Stimulated activated CD8-positive, alpha-beta memory T cell treated with anti-CD3 and anti-CD28 coated beads, Interleukin-2, amount 100 ng/mL, for 1 hour (primary cell): ENCODE results near the gene GALNT11.
A peak's percentile ranks its signal among the peaks of the same experiment; 100 is the strongest.
"Not testable (repeated sequence)": the region's sequence is repeated elsewhere in the genome, so short reads cannot be mapped to it uniquely, and the experiment has no call there.

Experiments used
- DNase-seq, 2 donors: peaks; one replicate each; pipeline ENCODE4 v3.0.0-alpha.2; 2020; ENCODE audit warnings: low read depth in 2 of 2

Gene GALNT11

DNA sequence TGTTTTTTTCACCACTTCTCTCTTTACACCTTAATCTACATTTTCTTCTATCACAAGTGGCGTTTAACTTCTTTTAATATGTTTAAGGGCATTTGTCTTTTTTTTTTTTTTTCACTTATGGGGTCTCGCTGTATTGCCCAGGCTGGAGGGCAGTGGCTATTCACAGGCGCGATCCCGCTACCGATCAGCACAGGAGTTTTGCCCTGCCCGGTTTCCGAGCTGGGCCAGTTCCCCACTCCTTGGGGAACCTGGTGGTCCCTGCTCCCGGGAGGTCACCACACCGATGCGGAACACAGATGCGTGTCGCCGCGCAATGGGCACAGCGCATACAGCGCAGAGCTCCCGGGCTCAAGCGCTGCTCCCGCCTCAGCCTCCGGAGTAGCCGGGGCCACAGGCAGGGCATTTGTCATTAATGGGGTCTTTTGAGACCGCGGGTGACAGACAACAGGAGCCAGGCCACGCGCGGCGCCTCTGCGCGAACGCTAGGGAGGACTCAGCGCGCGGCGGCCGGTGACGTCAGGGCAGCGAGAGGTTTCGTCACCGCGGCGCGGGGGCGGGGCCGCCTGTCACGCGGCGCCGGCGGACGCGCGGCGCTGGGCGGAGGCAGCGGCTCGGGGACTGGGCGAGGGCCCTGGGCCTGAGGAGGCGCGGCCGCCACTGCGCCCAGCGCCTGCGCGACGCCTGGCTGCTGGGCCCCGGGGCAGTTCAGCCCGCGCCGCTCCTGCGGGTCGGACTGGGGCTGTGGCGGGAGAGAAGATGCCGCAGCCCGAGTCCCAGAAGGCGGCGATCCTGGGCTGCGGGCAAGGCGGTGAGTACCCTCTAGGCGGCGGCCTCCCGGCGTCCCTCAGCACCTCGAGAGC, at the start of gene GALNT11:
TSS of gene GALNT11 (plus strand) at position 598 of the 860 bp plus-strand sequence. CDS start 68,554 bp downstream, outside the sequence.
- peak; percentile 72 to 75 for DNase-seq

DNA sequence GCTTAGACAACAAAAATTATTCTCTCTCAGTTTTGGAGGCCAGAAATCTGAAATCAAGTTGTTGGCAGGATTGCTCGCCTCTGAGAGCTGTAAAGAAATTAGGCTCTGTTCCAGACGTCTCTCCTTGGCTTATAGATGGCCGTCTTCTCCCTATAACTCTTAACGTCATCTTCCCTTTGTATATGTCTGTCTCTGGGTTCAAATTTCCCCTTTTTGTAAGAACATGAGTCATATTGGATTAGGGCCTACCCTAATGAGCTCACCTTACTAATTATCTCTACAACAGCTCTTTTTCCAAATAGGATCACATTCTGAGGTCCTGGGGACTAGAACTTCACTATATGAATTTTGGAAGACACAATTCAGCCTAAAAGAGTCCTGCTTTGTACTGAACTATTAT, 46.9 kb upstream of the GALNT11 start:
- DNase-seq = no peak

DNA sequence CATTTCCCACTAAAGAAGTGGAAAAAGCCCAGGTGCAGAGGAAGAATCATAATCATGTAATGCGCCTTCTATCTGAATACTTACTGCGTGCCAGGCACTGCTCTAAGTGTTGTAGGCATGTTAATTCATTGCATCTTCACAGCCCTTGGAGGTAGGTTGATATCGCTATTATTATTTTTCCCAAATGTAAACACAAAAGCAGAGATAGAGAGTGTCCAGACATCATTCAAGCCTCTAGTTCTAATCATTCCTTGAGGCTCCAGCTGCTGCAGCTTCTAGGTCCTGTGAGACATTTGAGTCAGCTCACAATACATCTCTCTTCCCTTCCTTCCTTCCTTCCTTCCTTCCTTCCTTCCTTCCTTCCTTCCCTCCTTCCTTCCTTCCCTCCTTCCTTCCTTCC, 44.3 kb upstream of the GALNT11 start:
- no peak for DNase-seq

DNA sequence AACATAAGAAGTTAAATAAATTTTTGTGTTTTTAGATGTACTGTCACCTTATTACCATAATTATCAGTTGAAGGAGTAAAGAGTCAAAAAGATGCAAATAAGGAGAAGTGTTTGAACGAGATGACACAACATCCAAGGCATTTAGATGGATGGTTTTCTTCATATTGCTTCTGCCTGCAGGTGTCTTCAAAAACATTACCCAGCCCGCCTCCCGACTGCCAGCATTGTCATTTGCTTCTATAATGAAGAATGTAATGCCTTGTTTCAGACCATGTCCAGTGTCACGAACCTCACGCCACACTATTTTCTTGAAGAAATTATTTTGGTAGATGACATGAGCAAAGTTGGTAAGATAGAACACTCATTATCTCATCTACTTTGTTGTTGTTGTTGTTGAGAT, 42.7 kb upstream of the GALNT11 start:
- no peak for DNase-seq

DNA sequence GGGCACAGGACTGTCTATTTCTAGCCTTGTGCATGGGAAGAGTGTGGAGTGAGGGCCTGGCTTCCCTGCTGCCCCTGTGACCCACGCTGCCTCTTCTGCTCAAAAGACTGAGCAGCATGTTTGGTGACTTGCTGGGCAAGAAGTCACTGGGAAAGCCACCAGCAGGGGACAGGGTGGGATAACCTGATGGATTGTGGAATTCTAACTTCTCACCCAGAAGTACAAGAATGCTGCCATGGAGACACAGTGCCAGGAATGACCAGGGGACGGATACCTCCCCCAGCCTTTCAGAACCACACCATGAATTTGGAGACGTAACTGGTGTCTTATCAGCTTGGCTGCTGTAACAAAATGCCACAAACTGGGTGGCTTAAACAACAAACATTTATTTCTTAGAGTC, 40.9 kb upstream of the GALNT11 start:
- DNase-seq = no peak

DNA sequence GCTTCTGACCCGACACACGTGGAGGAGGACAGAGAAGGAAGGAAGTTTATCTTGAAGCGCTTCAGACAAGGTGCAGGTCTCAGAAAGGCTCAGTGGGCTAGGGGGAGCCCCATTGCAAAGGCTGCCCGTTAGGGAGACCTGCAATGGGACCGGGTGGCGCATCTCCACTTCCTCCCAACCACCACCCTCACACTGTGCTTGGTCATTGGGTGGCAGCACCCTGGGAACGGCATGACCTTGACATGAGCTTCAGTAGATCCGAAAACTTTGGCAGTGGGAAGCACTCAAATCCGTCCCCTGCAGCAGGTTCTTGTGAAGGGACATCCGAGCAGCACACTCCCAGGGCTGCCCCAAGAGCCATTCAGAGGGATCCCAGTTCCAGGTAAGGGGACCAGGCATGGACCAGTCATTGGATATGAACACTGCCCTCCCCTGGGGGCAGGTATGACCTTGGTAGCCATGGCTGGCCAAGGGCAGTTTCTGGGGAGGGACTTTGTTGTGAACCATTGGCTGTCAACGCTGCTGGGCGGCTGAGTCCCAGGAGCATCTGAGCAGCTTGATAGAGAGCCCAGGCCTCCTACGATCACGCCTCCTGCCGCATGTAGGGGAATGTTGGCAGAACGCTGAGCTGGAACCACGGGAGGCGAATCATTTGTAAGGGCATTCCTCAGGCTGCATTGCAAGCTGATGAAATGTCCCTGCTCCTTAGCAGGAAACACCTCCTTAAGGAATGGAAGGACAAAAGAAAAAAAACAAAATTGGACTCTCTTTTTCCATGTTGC, 37.5 kb upstream of the GALNT11 start:
- no peak for DNase-seq

DNA sequence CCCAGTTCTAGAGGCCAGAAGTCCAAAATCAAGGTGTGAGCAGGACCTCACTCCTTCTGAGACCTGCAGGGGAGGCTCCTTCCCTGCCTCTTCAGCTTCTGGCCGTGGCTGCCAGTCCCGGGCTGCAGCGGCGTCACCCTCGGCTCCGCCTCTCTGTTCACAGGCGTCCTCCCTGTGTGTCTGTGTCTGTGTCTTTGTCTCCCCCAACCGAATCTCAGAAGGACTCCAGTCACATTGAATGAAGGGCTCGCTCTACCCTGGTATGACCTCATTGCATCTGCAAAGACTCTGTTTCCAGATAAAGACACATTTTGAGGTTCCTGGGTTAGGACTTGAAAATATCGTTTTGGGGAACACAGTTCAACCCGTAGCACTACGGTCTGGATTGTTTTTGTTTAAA, 33.1 kb upstream of the GALNT11 start:
- peak in 1 of 2 donors; percentile 14 for DNase-seq

DNA sequence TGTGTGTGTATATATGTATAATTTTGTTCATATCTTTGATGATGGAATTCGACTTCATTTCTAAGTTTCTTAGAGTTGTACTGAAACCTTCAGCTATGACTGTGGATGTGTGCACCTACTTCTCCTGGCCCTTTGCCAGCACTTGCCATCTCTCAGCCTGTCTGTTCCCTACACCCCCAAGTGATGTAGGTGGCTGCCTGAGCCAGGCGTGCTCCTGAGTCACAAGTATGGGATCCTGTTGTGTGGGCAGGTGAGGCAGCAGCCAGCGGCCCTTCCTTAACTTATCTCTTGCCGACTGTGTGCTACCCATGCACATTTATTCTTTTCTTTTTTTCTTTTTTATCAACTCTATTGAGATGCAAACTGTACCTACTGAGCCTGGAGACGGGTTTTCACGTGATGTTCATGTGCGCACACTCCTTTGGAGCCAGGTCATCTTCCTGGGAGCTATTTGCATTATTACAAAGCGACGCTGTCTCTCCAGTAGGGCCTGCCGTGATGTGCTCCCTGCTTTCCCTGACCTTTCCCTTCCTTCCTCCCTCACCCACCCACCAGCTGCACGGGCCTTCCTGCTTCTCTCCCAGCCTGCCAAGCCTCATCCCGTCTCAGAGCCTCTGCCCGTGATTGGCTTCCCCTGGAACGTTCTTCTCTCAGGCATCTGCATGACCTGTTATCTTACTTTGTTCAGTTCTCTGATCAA, 31.3 kb upstream of the GALNT11 start:
- no peak for DNase-seq

DNA sequence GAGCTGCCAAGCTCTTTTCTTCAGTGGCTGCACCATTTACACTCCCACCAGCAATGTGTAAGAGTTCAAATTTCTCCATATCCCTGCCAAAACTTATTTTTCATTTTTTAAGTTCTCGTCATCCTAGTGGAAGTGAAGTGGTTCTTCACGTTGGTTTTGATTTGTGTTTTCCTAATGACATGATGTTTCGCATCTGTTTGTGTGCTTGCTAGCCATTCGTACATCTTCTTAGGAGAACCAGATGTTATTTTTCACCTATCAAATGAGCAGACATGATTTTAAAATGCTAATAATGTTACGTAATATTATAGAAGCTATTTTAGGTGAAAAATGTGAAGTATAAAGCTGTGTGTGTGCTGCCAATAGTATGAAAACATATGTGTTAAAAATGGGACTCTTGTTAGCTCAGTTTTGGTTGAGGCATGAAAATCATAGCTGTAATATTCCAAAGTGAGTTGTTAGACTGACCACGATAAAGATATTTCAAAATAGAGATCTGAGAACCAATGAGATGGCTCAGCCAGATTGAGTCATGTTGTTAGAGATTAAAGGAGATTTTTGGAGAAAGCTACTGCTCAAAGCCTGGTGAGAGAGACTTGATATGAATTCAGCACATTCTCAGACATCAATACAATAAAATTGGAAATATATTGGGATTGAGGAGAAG, 25.9 kb upstream of the GALNT11 start:
- DNase-seq = no peak

DNA sequence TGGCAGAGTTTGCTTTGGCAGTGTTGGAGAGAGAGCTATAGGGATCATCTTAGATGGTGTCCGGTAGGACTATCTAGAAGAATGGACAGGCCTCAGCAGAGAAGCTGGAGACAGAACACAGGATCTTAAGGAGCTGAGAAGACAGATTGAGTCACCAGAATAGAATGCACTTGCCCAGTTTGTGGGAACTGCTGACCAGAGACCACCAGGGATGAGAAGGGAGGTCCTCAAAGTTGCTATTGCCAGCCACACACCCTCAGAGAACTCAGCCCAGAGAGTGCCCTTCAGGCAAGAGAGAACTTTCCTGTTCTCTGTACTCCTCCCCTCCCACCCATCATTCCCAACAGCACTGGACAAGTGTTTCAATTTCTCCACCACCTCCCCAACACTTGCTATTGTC, 25.3 kb upstream of the GALNT11 start:
- DNase-seq = no peak

DNA sequence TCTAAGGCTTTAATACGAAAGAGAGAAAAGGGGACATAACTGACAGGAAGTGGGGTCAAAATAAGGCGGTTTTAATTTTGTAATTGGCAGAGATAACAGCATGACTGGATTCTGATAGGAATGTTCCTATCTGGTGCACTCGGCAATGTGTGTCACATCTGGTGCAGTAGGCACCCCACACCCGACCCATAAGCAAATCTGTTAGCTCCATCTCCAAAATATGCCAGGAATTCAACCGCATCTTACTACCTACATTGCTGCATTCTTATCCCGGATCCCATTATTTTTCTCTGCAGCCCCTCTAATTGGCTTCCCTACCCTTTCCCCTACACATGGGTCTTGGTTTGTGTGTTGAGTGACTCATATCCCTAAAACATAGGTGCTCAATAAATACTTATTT, 19.1 kb upstream of the GALNT11 start:
- no peak for DNase-seq

DNA sequence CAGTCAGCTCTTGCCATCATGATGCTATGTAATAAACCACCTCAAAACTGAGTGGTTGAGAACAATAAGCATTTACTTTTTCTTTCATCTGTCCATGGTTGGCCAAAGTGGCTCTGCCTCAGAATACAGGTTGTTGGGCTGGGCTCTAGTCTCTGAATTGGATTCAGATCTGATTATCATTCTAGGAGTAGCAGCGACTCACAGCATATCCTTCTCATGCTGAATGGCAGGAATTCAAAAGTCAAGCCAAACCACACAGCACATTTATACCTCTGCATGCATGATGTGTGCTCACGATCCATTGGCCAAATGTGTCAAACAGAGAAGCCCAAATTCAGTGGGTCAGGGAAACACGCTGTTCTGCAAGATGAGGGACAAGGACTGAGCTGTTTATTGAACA, 13.6 kb upstream of the GALNT11 start:
- DNase-seq = no peak

DNA sequence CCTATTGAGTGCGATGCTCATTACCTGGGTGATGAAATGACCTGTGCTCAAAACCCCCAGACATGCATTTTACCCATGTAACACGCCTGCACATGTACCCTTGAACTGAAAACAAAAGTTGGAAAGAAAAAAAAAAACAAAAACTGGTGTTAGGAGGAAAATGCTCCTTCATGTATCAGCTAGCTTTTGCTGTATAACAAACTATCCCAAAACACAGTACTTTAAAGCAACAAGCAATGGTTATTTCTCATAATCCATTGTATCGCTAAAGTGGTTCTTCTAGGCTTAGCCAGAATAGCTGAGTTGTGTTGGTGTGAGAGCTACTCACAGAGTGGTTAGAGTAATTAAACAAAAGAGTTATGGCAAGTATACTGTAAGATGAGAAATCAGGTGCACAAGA, 12.2 kb upstream of the GALNT11 start:
- DNase-seq = no peak

DNA sequence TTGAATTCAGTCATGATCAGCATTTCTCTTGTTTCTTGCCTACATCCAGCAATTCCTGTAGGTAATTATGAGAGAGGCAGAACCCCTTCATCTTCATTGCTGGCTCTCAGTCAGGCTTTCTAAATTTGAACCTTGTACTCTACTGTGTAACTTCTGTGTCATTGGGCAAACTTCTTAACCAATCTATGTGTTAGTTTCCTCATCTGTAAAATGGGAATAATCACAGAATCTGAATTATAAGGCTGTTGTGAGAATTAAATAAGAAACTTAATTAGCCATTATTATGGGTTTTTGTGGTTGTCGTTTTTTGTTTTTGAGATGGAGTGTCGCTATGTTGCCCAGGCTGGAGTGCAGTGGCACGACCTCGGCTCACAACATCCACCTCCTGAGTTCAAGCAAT, 11.5 kb upstream of the GALNT11 start:
- no peak for DNase-seq

DNA sequence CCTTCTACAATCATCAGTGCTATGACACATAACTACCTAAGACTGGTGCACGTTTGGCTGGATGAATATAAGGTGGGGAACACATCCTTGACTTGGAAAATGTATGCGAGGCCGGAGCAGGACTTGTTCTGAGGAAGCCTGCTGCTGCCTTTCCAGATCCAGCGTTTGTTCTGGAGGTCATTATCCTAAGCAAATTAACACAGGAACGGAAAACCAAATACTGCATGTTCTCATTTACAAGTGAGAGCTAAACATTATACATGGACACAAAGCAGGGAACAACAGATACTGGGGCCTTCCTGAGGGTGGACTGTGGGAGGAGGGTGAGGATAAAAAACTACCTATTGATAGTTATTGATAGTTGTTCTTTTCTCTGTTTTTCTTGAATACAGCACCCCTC, 10.8 kb upstream of the GALNT11 start:
- no peak for DNase-seq

DNA sequence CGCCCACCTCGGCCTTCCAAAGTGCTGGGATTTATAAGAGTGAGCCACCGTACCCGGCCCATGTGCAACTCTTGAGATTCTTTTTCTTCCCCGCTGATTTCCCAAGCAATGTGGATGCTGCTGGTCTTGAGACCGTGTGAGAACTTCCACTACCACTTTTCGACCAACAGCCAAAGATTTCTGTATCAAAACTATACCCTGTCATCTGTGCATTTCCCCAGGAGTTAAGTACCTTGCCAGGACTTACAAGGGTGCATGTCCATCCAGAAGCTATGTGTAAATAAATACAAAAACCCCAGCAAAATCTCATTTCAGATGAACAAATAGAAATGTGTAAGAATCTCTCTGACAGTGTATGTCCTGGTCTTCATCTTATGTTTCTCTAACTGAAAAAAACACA, 9.9 kb upstream of the GALNT11 start:
- no peak for DNase-seq

DNA sequence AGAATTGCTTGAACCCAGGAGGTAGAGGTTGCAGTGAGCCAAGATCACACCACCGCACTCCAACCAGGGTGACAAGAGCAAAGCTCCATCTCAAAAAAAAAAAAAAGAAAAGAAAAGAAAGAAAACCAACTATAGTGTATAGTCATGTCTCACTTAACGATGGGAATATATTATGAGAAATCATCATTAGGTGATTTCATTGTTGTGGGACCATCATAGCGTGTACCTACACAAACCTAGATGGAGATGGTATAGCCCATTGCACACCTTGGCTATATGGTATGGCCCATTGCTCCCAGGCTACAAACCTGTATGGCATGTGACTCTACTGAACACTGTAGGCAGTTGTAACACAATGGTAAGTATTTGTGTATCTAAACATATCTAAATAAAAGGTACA, 8.5 kb upstream of the GALNT11 start:
- DNase-seq = no peak

DNA sequence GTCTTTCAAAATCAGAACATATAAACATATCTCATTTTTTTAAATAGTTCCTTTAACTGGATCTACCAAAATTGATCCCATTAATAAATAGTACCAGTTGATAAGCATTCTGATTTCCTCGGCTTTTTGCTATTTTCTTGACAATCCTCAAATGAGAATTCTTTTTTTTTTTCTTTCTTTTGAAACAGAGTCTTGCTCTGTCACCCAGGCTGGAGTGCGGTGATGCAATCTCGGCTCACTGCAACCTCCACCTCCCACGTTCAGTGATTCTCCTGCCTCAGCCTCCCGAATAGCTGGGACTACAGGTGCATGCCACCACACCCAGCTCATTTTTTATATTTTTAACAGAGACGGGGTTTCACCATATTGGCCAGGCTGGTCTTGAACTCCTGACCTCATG, 7.8 kb upstream of the GALNT11 start:
- not testable (repeated sequence) for DNase-seq

DNA sequence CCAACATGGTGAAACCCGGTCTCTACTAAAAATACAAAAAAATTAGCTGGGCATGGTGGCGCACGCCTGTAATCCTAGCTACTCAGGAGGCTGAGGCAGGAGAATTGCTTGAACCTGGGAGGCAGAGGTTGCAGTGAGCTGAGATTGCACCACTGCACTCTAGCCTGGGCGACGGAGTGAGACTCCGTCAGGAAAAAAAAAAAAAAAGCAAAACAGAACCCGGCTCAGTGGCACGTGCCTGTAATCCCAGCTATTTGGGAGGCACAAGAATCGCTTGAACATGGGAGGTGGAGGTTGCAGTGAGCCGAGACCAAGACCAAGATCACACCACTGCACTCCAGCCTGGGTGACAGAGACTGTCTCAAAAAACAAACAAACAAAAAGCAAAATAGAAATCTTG, 3.7 kb upstream of the GALNT11 start:
- DNase-seq = not testable (repeated sequence)

DNA sequence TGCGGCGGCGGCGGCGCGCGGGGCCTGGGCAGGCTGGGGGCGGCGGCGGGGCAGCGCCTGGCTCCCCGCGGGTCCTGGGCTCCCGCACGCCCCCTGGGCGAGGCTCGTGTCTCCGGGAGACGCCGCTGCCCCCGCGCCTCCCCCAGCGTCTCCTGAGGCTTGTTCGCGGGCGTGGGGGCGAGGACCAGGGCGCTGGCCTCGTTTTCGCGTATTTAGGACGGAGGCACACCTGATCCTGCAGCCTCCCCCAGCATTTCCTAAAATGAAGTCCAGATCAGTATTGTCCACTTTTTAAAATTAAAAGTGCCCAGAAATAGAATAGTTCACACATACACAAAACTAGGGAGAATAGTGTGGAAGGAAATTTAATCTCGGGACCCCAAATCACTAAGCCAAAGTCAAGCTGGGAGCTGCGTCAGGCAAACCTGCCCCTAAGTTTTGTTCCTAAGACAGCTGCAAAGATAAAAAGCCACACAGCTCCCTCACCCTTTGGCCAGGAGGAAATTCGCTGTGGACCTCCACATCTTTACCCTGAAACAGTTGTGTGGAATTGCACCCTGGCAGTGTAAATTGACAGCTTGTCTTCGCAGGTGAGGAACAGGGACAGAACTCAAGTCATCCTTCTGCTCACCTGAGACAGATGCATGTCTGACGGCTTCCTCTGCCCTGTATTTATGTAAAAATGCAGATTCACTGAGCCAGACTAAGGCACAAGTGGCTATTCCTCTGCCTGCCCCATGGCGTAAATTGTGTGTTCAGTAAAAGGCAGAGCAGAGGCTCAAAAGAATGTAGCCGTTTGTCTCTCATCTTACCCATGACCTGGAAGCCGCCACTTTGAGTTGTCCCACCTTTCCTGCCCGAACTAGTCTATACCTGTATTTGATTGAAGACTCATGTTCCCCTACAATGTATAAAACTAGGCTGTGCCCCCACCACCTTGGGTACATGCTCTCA, 740 bp downstream of the GALNT11 start:
- DNase-seq = no peak
